SK-N-SH (cell line): ENCODE measurements around the gene CCDC60. TPM values are rescaled to one million over a fixed set of nuclear protein-coding genes. Genes with fewer than 3 reads are reported as not detected.

ENCODE experiments used
- CTCF ChIA-PET: fragments of 300-600, 350-600 bp; formaldehyde crosslinking; extraction: SDS; loops from one replicate; lab custom pipeline; 2021; lab: Yijun Ruan, JAX
- POLR2A ChIA-PET: fragments of 350-600 bp; sonication (Branson Sonifier 250); formaldehyde crosslinking; extraction: SDS; loops from one replicate; lab custom pipeline; 2020; ENCODE audit warnings: antibody characterized with exemption, inconsistent platforms; lab: Yijun Ruan, JAX
- DNase-seq: peaks from one replicate; pipeline ENCODE4 v3.0.0; 2012
- H2AFZ ChIP-seq: fragments of 200-600 bp; sonication (generic); 2 replicates; pipeline ENCODE4 v1.8.1; 2016; ENCODE audit warnings: antibody characterized with exemption, mild to moderate bottlenecking, low read depth
- H3F3A ChIP-seq: fragments of 200-600 bp; sonication (generic); replicated peaks from 2 replicates; pipeline ENCODE3; 2016; ENCODE audit warnings: antibody characterized with exemption, mild to moderate bottlenecking; ENCODE audit not compliant: insufficient read depth
- H3K27ac ChIP-seq, 2 experiments: fragments of 200-500 bp in 1 of 2; fragments of 200-600 bp in 1 of 2; sonication (Bioruptor generic) in 1 of 2; sonication (generic), shearing (Covaris generic) in 1 of 2; 2 replicates each; pipeline versions ENCODE4 v1.5.1 to v1.6.1; 2014 to 2016; ENCODE audit warnings: low read depth in 2 of 2, inconsistent platforms in 1 of 2, low read length in 1 of 2, mild to moderate bottlenecking in 1 of 2, mixed read lengths in 1 of 2
- H3K27me3 ChIP-seq: fragments of 200-600 bp; sonication (generic), shearing (Covaris generic); 2 replicates; pipeline ENCODE4 v1.6.1; 2016; ENCODE audit warnings: mixed run types; ENCODE audit not compliant: insufficient read depth
- H3K36me3 ChIP-seq, 2 experiments: fragments of 200-500 bp in 1 of 2; fragments of 200-600 bp in 1 of 2; sonication (Bioruptor generic) in 1 of 2; sonication (generic) in 1 of 2; replicated peaks in 1 of 2; 2 replicates each; pipeline versions ENCODE3 to v1.5.1; 2014 to 2016; ENCODE audit warnings: low read length in 1 of 2, mild to moderate bottlenecking in 1 of 2; ENCODE audit not compliant: insufficient read depth in 2 of 2, control insufficient read depth in 1 of 2
- H3K4me1 ChIP-seq, 2 experiments: fragments of 200-500 bp in 1 of 2; fragments of 200-600 bp in 1 of 2; sonication (Bioruptor generic) in 1 of 2; sonication (generic), shearing (Covaris generic) in 1 of 2; 2 replicates each; pipeline versions ENCODE4 v1.5.1 to v1.6.1; 2014 to 2016; ENCODE audit warnings: low read depth in 1 of 2, low read length in 1 of 2, mixed run types in 1 of 2; ENCODE audit not compliant: insufficient read depth in 2 of 2, control insufficient read depth in 1 of 2
- H3K4me2 ChIP-seq: fragments of 200-600 bp; sonication (generic), shearing (Covaris generic); 2 replicates; pipeline ENCODE4 v1.6.1; 2017; ENCODE audit warnings: mixed run types
- H3K4me3 ChIP-seq, 2 experiments: fragments of 200-500 bp in 1 of 2; fragments of 200-600 bp in 1 of 2; sonication (Bioruptor generic) in 1 of 2; sonication (generic), shearing (Covaris generic) in 1 of 2; 2 replicates each; pipeline versions ENCODE4 v1.5.1 to v1.8.1; 2014 to 2016; ENCODE audit warnings: low read depth in 2 of 2, inconsistent platforms in 1 of 2, low read length in 1 of 2, mild to moderate bottlenecking in 1 of 2, mixed read lengths in 1 of 2, moderate library complexity in 1 of 2
- H3K79me2 ChIP-seq: fragments of 200-600 bp; sonication (generic); 2 replicates; pipeline ENCODE4 v1.8.1; 2017; ENCODE audit warnings: mild to moderate bottlenecking; ENCODE audit not compliant: insufficient read depth
- H3K9ac ChIP-seq: fragments of 200-600 bp; sonication (generic); 2 replicates; pipeline ENCODE4 v1.6.1; 2017; ENCODE audit warnings: mixed run types
- H3K9me2 ChIP-seq: fragments of 200-600 bp; sonication (generic); 2 replicates; pipeline ENCODE4 v1.6.1; 2017; ENCODE audit warnings: mixed run types
- H3K9me3 ChIP-seq: fragments of 200-600 bp; sonication (generic); 2 replicates; pipeline ENCODE4 v1.6.1; 2017; ENCODE audit warnings: mixed run types, mild to moderate bottlenecking, moderate library complexity
- H4K20me1 ChIP-seq: fragments of 200-600 bp; sonication (generic); 2 replicates; pipeline ENCODE4 v1.6.1; 2017; ENCODE audit warnings: mild to moderate bottlenecking, mixed run types; ENCODE audit not compliant: insufficient read depth
- FOSL2 ChIP-seq: IDR thresholded peaks from 2 replicates; pipeline ENCODE4 v1.4.0; 2012; ENCODE audit warnings: low read depth, mild to moderate bottlenecking, moderate library complexity, borderline replicate concordance
- GABPA ChIP-seq: IDR thresholded peaks from 2 replicates; pipeline ENCODE4 v1.4.0; 2012; ENCODE audit warnings: low read depth, mild to moderate bottlenecking
- MXI1 ChIP-seq: IDR thresholded peaks from 2 replicates; pipeline ENCODE4 v1.6.1; 2012; ENCODE audit warnings: mild to moderate bottlenecking, low read depth, low read length, improper control_type of control experiment
- NFIC ChIP-seq: IDR thresholded peaks from 2 replicates; pipeline ENCODE4 v1.4.0; 2012; ENCODE audit warnings: borderline replicate concordance
- TAF1 ChIP-seq: IDR thresholded peaks from 2 replicates; pipeline ENCODE4 v1.6.1; 2012; ENCODE audit warnings: low read depth, mild to moderate bottlenecking, low read length, moderate library complexity, borderline replicate concordance
- WGBS: methylation state at CpG from one replicate; pipeline ENCODE4 v1.1.6; 2017; ENCODE audit warnings: low lambda C conversion rate; 5-methylcytosine and 5-hydroxymethylcytosine counted together
- polyA plus RNA-seq, 3 experiments: library from polyadenylated mRNA; depleted of rRNA; stranded (reverse); fragments of >200 nt; gene quantifications; 2 replicates each; pipeline ENCODE4 v1.2.3, GENCODE V29; 2012
- TF ChIP-seq, protein P1 (sequence below): fragments of 150-350 bp; IDR thresholded peaks from 2 replicates; pipeline ENCODE4 v1.6.1; 2017; ENCODE audit warnings: antibody characterized with exemption, low read length, low read depth, borderline replicate concordance
- TF ChIP-seq, protein P2 (sequence below): IDR thresholded peaks from 2 replicates; pipeline ENCODE4 v1.4.0; 2012; ENCODE audit warnings: low read depth, borderline replicate concordance
- TF ChIP-seq, protein P3 (sequence below): fragments of 150-350 bp; IDR thresholded peaks from 2 replicates; pipeline ENCODE4 v1.6.1; 2016; ENCODE audit warnings: mild to moderate bottlenecking, low read depth, low read length
- TF ChIP-seq, protein P4 (sequence below): IDR thresholded peaks from 2 replicates; pipeline ENCODE4 v1.4.0; 2012; ENCODE audit warnings: low read depth, borderline replicate concordance
- TF ChIP-seq, protein P5 (sequence below): IDR thresholded peaks from 2 replicates; pipeline ENCODE4 v1.4.0; 2012; ENCODE audit warnings: low read depth

CCDC60 gene
- polyA plus RNA-seq, 1 of the 3 experiments (the other 2 are of a cell fraction), result not detected

DNA sequence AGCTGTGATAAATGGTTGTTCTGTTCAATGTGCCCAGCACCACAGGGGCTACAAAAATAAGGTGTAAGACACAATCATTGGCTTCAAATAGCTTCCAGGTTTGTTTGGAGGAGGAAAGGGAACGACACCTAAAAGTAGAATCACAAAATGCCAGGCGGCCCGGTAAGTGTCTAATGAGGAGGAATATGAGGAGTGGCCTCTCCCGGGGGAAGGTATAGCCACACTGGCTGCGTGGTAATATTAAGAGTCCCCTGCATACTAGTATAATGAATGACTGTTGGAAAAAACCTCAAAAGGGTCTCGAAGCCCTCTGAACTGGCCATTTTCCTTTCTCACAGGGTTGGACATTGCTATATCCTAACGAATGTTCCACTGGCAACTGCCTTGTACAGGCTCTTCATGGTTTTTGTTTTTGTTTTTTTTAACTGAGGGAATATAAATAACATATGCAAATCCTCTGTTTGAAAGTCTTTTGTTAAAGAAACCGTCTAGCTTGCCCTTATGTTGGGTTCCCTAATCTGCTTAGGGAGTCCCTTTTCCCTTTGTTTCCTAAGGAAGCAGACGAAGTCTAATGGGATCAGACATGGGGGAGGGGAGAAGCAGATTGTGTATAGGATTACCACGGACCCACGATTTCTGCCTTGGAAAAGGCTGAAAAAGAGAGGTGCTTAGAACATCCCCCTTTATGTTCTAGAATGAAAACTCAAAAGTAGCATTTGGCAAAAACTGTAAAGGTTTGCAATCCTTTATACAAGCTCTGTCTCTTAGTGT, 4.2 kb downstream of the CCDC60 start:
- Histone ChIP-seq H3K36me3 (no peaks in the 10 kb centered on the region), H3K4me1 (peaks cover 0 to 3% of the 10 kb centered on the region in 2 experiments; a peak in 2 of 4 replicates), H3F3A (no peaks in the 10 kb centered on the region), H3K27ac (no peak overlapping the region), H3K9me2 (no peaks in the 10 kb centered on the region), H3K9ac (no peak overlapping the region), H3K4me3 (no peak overlapping the region), H2AFZ (no peak overlapping the region), H3K27me3 (no peaks in the 10 kb centered on the region), H3K4me2 (no peak overlapping the region), H3K9me3 (no peaks in the 10 kb centered on the region), H4K20me1 (no peaks in the 10 kb centered on the region), H3K79me2 (no peaks in the 10 kb centered on the region)
- no peak for DNase-seq
- WGBS, result 25% methylated on average over 11 of the region's 11 CpGs
- CTCF ChIA-PET, result no interaction called here
- POLR2A ChIA-PET, result no interaction called here
- TF ChIP-seq, protein P1, sequence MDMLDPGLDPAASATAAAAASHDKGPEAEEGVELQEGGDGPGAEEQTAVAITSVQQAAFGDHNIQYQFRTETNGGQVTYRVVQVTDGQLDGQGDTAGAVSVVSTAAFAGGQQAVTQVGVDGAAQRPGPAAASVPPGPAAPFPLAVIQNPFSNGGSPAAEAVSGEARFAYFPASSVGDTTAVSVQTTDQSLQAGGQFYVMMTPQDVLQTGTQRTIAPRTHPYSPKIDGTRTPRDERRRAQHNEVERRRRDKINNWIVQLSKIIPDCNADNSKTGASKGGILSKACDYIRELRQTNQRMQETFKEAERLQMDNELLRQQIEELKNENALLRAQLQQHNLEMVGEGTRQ, result no peak
- TF ChIP-seq, protein P2, sequence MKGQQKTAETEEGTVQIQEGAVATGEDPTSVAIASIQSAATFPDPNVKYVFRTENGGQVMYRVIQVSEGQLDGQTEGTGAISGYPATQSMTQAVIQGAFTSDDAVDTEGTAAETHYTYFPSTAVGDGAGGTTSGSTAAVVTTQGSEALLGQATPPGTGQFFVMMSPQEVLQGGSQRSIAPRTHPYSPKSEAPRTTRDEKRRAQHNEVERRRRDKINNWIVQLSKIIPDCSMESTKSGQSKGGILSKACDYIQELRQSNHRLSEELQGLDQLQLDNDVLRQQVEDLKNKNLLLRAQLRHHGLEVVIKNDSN, result no peak
- TF ChIP-seq, protein P3, sequence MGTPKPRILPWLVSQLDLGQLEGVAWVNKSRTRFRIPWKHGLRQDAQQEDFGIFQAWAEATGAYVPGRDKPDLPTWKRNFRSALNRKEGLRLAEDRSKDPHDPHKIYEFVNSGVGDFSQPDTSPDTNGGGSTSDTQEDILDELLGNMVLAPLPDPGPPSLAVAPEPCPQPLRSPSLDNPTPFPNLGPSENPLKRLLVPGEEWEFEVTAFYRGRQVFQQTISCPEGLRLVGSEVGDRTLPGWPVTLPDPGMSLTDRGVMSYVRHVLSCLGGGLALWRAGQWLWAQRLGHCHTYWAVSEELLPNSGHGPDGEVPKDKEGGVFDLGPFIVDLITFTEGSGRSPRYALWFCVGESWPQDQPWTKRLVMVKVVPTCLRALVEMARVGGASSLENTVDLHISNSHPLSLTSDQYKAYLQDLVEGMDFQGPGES, result no peak
- TF ChIP-seq GABPA, result no peak
- TF ChIP-seq, protein P4, sequence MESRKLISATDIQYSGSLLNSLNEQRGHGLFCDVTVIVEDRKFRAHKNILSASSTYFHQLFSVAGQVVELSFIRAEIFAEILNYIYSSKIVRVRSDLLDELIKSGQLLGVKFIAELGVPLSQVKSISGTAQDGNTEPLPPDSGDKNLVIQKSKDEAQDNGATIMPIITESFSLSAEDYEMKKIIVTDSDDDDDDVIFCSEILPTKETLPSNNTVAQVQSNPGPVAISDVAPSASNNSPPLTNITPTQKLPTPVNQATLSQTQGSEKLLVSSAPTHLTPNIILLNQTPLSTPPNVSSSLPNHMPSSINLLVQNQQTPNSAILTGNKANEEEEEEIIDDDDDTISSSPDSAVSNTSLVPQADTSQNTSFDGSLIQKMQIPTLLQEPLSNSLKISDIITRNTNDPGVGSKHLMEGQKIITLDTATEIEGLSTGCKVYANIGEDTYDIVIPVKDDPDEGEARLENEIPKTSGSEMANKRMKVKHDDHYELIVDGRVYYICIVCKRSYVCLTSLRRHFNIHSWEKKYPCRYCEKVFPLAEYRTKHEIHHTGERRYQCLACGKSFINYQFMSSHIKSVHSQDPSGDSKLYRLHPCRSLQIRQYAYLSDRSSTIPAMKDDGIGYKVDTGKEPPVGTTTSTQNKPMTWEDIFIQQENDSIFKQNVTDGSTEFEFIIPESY, result no peak
- TF ChIP-seq MXI1, result no peak
- TF ChIP-seq FOSL2, result no peak
- TF ChIP-seq NFIC, result no peak
- TF ChIP-seq, protein P5, sequence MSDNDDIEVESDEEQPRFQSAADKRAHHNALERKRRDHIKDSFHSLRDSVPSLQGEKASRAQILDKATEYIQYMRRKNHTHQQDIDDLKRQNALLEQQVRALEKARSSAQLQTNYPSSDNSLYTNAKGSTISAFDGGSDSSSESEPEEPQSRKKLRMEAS, result no peak
- no peak for TF ChIP-seq TAF1
